OCI-LY1 (cell line): ENCODE results near the gene GOLIM4.

ENCODE experiments used
- H2AFZ ChIP-seq: fragments of 200-600 bp; sonication (generic), shearing (Covaris generic); 2 replicates; pipeline ENCODE4 v1.6.0; 2014; ENCODE audit warnings: antibody characterized with exemption, mild to moderate bottlenecking, low read length
- H3F3A ChIP-seq: fragments of 200-600 bp; sonication (generic), shearing (Covaris generic); 2 replicates; pipeline ENCODE4 v1.6.0; 2014; ENCODE audit warnings: mild to moderate bottlenecking, antibody characterized with exemption, low read length, moderate library complexity; ENCODE audit not compliant: insufficient read depth
- H3K27ac ChIP-seq: fragments of 200-600 bp; sonication (generic); 2 replicates; pipeline ENCODE4 v1.5.1; 2014; ENCODE audit warnings: low read length, mixed run types, mild to moderate bottlenecking, low read depth; ENCODE audit not compliant: poor library complexity, severe bottlenecking
- H3K27me3 ChIP-seq: fragments of 200-600 bp; sonication (generic); 2 replicates; pipeline ENCODE4 v1.6.0; 2014; ENCODE audit warnings: antibody characterized with exemption, mild to moderate bottlenecking, low read length, moderate library complexity; ENCODE audit not compliant: insufficient read depth
- H3K36me3 ChIP-seq: fragments of 200-600 bp; sonication (generic); 2 replicates; pipeline ENCODE4 v1.6.1; 2014; ENCODE audit warnings: mild to moderate bottlenecking, antibody characterized with exemption, low read length, moderate library complexity, mixed read lengths; ENCODE audit not compliant: insufficient read depth
- H3K4me1 ChIP-seq: fragments of 200-600 bp; sonication (generic); 2 replicates; pipeline ENCODE4 v1.5.1; 2014; ENCODE audit warnings: mild to moderate bottlenecking, low read length, moderate library complexity; ENCODE audit not compliant: insufficient read depth, severe bottlenecking
- H3K4me2 ChIP-seq: fragments of 200-600 bp; sonication (generic), shearing (Covaris generic); 2 replicates; pipeline ENCODE4 v1.6.1; 2014; ENCODE audit warnings: low read length
- H3K4me3 ChIP-seq: fragments of 200-600 bp; sonication (generic); 2 replicates; pipeline ENCODE4 v1.5.1; 2014; ENCODE audit warnings: low read length, low read depth, mild to moderate bottlenecking, mixed read lengths; ENCODE audit not compliant: poor library complexity, severe bottlenecking
- H3K79me2 ChIP-seq: fragments of 200-600 bp; shearing (Covaris generic); 2 replicates; pipeline ENCODE4 v1.6.1; 2016; ENCODE audit warnings: mixed run types, low read length, mixed read lengths; ENCODE audit not compliant: insufficient read depth
- H3K9ac ChIP-seq: fragments of 200-600 bp; sonication (generic), shearing (Covaris generic); 2 replicates; pipeline ENCODE4 v1.6.1; 2014; ENCODE audit warnings: mild to moderate bottlenecking, low read length, mixed read lengths
- H3K9me2 ChIP-seq: fragments of 200-600 bp; sonication (generic), shearing (Covaris generic); 2 replicates; pipeline ENCODE4 v1.6.1; 2014; ENCODE audit warnings: low read depth, mild to moderate bottlenecking, low read length, mixed read lengths
- H3K9me3 ChIP-seq: fragments of 200-600 bp; shearing (Covaris generic); 2 replicates; pipeline ENCODE4 v1.6.1; 2014; ENCODE audit warnings: low read length, mixed read lengths
- H4K20me1 ChIP-seq: fragments of 200-600 bp; sonication (generic), shearing (Covaris generic); 2 replicates; pipeline ENCODE4 v1.6.0; 2016; ENCODE audit warnings: mild to moderate bottlenecking, low read length; ENCODE audit not compliant: insufficient read depth
- EZH2 ChIP-seq: fragments of 200-600 bp; sonication (generic), shearing (Covaris generic); IDR thresholded peaks from 2 replicates; pipeline ENCODE4 v1.8.0; 2017; ENCODE audit warnings: borderline replicate concordance, mixed run types, mild to moderate bottlenecking, antibody characterized with exemption, low read length, moderate library complexity, mixed read lengths
- TF ChIP-seq, protein P1 (sequence below): fragments of 200-600 bp; sonication (generic), shearing (Covaris generic); IDR thresholded peaks from 2 replicates; pipeline ENCODE4 v1.5.1; 2017; ENCODE audit warnings: mild to moderate bottlenecking, antibody characterized with exemption, low read length, moderate library complexity, mixed read lengths

Gene GOLIM4

GRCh38 chr3:168073842-168074605, 21.7 kb downstream of the GOLIM4 start:
- Histone ChIP-seq H3K4me3 (no peak overlapping the region), H3K4me1 (no peaks in the 10 kb centered on the region), H3K27me3 (no peaks in the 10 kb centered on the region), H3K4me2 (no peak overlapping the region), H3K9ac (no peak overlapping the region), H3F3A (no peaks in the 10 kb centered on the region), H3K9me2 (no peaks in the 10 kb centered on the region), H3K27ac (no peak overlapping the region), H2AFZ (no peak overlapping the region), H4K20me1 (no peaks in the 10 kb centered on the region), H3K9me3 (no peaks in the 10 kb centered on the region), H3K79me2 (peaks cover 25% of the 10 kb centered on the region), H3K36me3 (peaks cover 6% of the 10 kb centered on the region)
- TF ChIP-seq EZH2, result no peak
- TF ChIP-seq, protein P1, sequence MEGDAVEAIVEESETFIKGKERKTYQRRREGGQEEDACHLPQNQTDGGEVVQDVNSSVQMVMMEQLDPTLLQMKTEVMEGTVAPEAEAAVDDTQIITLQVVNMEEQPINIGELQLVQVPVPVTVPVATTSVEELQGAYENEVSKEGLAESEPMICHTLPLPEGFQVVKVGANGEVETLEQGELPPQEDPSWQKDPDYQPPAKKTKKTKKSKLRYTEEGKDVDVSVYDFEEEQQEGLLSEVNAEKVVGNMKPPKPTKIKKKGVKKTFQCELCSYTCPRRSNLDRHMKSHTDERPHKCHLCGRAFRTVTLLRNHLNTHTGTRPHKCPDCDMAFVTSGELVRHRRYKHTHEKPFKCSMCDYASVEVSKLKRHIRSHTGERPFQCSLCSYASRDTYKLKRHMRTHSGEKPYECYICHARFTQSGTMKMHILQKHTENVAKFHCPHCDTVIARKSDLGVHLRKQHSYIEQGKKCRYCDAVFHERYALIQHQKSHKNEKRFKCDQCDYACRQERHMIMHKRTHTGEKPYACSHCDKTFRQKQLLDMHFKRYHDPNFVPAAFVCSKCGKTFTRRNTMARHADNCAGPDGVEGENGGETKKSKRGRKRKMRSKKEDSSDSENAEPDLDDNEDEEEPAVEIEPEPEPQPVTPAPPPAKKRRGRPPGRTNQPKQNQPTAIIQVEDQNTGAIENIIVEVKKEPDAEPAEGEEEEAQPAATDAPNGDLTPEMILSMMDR, result no peak

GRCh38 chr3:168072323-168072650, 23.4 kb downstream of the GOLIM4 start:
- H3K27ac ChIP-seq, result no peak overlapping the region
- no peaks in the 10 kb centered on the region for H3K9me3 ChIP-seq
- peaks cover 18% of the 10 kb centered on the region; the same call in 1 of the 2 replicates for H3K79me2 ChIP-seq
- no peak overlapping the region for H3K4me2 ChIP-seq
- no peak overlapping the region for H2AFZ ChIP-seq
- no peaks in the 10 kb centered on the region for H3K27me3 ChIP-seq
- no peaks in the 10 kb centered on the region for H3K9me2 ChIP-seq
- H3K9ac ChIP-seq, result no peak overlapping the region
- H4K20me1 ChIP-seq, result no peaks in the 10 kb centered on the region
- H3K4me1 ChIP-seq, result no peaks in the 10 kb centered on the region
- peaks cover 5% of the 10 kb centered on the region for H3K36me3 ChIP-seq
- no peak for TF ChIP-seq EZH2
- TF ChIP-seq, protein P1, result no peak
- H3F3A ChIP-seq, result no peaks in the 10 kb centered on the region
- H3K4me3 ChIP-seq, result no peak overlapping the region

GRCh38 chr3:168071591-168072322, 24.0 kb downstream of the GOLIM4 start:
- H2AFZ ChIP-seq, result no peak overlapping the region

More at GRCh38 chr3:168071591-168072322, 24.0 kb downstream of the GOLIM4 start:
- no peaks in the 10 kb centered on the region for H3K36me3 ChIP-seq
- no peaks in the 10 kb centered on the region for H3F3A ChIP-seq
- H3K4me3 ChIP-seq, result no peak overlapping the region
- H3K79me2 ChIP-seq, result peaks cover 13% of the 10 kb centered on the region; the same call in 1 of the 2 replicates
- H3K9ac ChIP-seq, result no peak overlapping the region
- H3K27ac ChIP-seq, result no peak overlapping the region
- no peaks in the 10 kb centered on the region for H3K4me1 ChIP-seq
- H3K9me2 ChIP-seq, result no peaks in the 10 kb centered on the region
- no peaks in the 10 kb centered on the region for H3K27me3 ChIP-seq
- TF ChIP-seq, protein P1, result no peak
- no peak for TF ChIP-seq EZH2
- no peaks in the 10 kb centered on the region for H4K20me1 ChIP-seq
- H3K9me3 ChIP-seq, result no peaks in the 10 kb centered on the region
- no peak overlapping the region for H3K4me2 ChIP-seq
